Breast epithelium (tissue), 3 donors: ENCODE results near the gene RNH1.

ENCODE experiments used
- CTCF ChIP-seq, 3 donors: fragments of 450-650 bp; IDR thresholded peaks; one replicate each; pipeline ENCODE4 v1.5.1; 2016 to 2017; ENCODE audit warnings: antibody characterized with exemption in 3 of 3, mild to moderate bottlenecking in 3 of 3, moderate library complexity in 3 of 3
- POLR2A ChIP-seq: fragments of 450-650 bp; IDR thresholded peaks from one replicate; pipeline ENCODE4 v1.6.1; 2016; ENCODE audit warnings: antibody characterized with exemption, mild to moderate bottlenecking, moderate library complexity

GRCh38 chr11:503179-503981 lies 3.7 kb downstream of the RNH1 start:
- no peak for TF ChIP-seq POLR2A
- TF ChIP-seq CTCF (IDR thresholded peaks at IDR 0.05): no peak
